Erythroblast (primary cell): ENCODE measurements around the gene TAS1R1.

Experiments
- GATA1 ChIP-seq: IDR thresholded peaks from 2 replicates; pipeline ENCODE4 v1.6.1; 2011; ENCODE audit warnings: low read depth, mild to moderate bottlenecking, control low read depth, low read length, moderate library complexity
- POLR2A ChIP-seq: IDR thresholded peaks from 2 replicates; pipeline ENCODE4 v1.6.1; 2011; ENCODE audit warnings: mild to moderate bottlenecking, low read length

DNA sequence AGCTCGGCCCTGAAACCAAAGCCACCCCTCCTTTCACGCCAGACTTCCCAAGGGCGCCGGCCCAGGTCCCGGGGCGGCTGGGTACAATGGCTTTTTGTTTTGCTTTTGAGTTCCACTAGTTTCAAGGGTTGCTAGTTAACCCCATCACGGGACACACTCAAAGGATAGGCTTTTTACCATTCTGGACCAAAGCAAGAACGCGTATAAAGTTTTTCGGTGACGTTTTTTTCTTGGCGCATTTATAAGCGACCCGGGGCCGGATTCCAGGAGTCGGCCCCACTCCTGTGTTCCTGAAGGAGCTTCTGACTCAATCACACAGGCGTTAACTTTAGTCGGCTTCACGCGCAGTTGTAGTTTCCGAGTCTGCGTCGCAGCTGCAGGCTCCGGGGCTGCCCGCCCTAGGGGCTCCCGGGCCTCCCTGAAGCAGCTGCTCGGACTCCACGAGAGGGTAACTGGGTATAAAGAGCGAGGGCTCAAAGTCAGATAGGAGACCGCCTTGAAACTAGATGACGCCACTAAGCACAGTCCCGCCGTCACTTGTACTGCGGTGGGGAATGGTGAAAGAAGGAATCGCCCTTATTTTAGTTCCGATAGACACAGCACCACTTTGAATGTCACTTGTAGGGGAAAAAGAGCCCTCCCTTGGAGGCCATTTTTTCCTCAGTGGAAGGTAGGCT lies 48.3 kb downstream of the TAS1R1 start:
- TF ChIP-seq POLR2A = peak; percentile 65
- no peak for TF ChIP-seq GATA1
